Sigmoid colon (tissue), 4 donors: Measurements from ENCODE around the gene KCNK13.

Experiments
- CTCF ChIP-seq, 4 experiments: fragments of 450-650 bp in 3 of 4; fragments of 200-600 bp in 1 of 4; IDR thresholded peaks; one replicate each; pipeline ENCODE4 v1.5.1; 2016 to 2019; ENCODE audit warnings: antibody characterized with exemption in 4 of 4, mild to moderate bottlenecking in 3 of 4, moderate library complexity in 2 of 4
- EP300 ChIP-seq, 4 donors: sonication (generic); formaldehyde crosslinking; IDR thresholded peaks; one replicate each; pipeline ENCODE4 v1.6.1; 2017; ENCODE audit warnings: antibody characterized with exemption in 4 of 4
- POLR2A ChIP-seq, 2 donors: fragments of 450-650 bp; IDR thresholded peaks; one replicate each; pipeline ENCODE4 v1.6.1; 2016; ENCODE audit warnings: antibody characterized with exemption in 2 of 2, mild to moderate bottlenecking in 2 of 2, moderate library complexity in 2 of 2
- POLR2AphosphoS5 ChIP-seq, 4 donors: sonication (generic); formaldehyde crosslinking; IDR thresholded peaks; one replicate each; pipeline ENCODE4 v1.6.1; 2017; ENCODE audit warnings: antibody characterized with exemption in 4 of 4

GRCh38 chr14:90179809-90180779 is 118.3 kb downstream of the KCNK13 start:
- TF ChIP-seq CTCF (IDR thresholded peaks at IDR 0.05) (no peak), POLR2A (IDR thresholded peaks at IDR 0.05) (no peak), POLR2AphosphoS5 (IDR thresholded peaks at IDR 0.05) (no peak), EP300 (IDR thresholded peaks at IDR 0.05) (no peak)
